GM19099 (cell line): ENCODE results near the gene ADCYAP1.

Experiments used
- POLR2A ChIP-seq: IDR thresholded peaks from 3 replicates; pipeline ENCODE4 v1.6.1; 2011; ENCODE audit warnings: low read depth; ENCODE audit not compliant: insufficient read length; ENCODE audit errors: extremely low read depth

Gene ADCYAP1

DNA sequence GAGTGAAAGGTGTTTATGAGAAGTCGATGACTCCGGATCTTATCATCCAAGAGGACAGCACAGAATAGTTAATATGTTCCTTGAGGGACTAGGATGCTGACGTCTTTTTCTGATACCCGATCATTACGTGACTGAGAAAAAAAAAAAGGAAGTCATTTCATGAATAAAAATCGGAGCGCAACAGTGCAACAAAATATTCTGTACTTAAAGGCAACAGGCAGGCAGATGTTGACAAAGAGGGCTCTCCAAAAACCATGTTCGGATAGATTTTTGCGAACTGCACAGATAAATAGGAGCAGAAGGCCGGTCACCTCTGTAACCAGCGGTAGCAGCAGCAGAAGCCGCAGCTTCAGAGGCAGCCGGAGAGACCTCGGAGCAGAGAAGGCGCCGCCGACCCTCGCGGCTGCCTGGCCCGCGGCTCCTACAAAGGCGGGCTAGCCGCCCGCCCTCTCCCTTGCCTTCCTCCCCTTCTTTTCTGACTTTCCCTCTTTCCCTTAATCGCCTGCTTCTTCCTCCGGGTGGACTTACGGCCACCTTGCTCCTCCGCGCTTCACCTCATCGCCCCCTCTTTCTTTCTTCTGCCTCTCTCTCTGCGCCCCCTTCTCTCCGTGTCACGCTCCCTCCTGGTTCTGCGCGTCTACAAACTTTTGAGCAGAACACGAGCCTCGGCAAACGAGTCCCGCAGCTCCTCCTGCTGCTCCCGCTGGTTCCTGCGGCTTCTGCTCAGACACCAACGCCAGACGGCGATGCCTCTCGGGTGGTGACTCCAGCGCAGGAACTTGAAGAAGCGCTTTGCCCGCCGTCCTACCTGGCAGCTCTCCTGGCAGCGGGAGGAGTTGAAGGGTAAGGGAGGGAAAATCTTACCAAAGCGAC is at the start of gene ADCYAP1:
Gene ADCYAP1, plus strand, starts transcription at position 654 of the 873 bp plus-strand sequence. CDS start 516 bp downstream, outside the sequence.
- no peak for TF ChIP-seq POLR2A

DNA sequence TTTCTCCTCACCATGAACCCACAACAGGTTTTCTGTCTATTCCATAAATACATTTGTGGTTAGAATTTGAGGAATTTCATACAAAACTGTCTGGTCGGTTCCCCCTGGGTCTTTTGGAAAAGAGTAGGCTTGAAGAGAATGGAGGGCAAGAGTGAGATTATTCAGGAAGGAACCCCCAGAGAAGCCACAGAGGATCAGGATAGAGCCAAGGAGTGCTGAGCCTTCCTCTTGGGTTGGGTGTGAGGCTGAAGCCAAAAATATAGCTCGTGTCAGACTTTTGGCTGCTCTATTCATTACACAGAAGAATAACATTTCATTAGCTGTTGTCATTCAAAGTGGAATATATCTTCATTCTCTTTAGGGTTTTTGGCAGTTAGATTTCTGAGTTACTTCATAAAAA is 46.7 kb upstream of the ADCYAP1 start:
- no peak for TF ChIP-seq POLR2A

DNA sequence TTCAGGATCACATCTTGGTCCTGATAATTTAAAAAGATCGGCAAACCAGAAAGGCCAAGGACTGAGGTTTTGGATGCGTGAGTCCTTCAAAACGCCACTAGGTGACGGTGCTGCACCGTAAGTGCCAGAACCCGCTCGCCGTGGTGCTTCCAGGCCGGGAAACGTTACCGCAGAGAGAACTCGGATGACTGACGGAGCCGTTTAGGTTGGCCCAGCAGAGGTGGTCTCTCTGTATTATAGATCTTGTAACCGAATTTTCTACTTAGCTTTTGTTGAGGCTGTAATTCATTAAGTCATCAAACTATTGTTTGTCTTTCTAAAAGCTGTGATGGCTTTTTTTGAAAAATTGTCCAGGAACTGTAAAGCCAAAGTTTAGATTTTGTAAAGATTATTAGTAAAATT is 39.8 kb upstream of the ADCYAP1 start:
- no peak for TF ChIP-seq POLR2A

DNA sequence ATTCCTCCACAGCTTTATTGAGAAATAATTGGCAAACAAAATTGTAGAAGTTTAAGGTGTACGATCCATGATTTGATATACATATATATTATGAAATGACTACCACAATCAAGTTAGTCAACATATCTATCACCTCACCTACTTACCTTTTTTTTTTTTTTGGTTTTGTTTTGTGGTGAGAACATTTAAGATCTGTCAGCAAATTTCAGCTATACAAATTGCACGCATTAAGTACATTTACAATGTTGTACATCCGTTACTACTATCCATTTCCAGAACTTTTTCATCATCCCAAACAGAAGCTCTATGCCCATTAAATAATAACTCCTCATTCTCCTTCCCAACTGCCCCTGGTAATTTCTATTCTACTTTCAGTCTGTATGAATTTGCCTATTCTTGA is 37.4 kb upstream of the ADCYAP1 start:
- TF ChIP-seq POLR2A = no peak

DNA sequence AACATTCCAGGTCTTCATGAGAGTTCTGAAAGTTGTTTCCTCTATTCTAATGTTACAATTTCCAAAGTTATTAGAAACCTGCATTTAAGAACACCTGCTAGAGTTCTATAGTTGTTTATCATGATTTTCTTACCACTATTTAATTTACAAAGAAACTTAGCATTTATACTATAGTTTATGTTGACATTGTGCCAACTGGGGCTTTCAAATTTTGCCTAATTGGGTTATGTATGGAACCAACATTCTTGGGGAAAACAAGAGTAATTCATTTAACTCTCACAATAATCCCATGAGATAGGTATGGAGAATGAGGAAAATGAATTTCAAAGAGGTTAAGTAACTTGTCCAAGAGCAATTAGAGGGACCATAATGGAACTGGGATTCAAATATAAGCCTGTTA is 28.8 kb upstream of the ADCYAP1 start:
- TF ChIP-seq POLR2A = no peak

DNA sequence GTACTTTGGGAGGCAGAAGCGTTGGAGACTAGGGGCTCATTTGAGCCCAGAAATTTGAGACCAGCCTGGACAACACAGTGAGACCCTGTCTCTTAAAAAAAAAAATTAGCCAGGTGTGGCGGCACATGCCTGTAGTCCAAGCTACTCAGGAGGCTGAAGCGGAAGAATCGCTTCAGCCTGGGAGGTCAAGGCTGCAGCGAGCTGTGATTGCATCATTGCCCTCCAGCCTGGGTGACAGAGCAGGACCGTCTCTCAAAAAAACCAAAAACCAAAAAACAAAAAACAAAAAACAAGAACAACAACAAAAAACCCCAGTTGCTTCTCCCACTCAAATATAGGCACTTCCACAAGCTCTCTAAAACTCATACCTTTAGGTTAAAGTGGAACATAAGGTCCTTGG is 27.4 kb upstream of the ADCYAP1 start:
- no peak for TF ChIP-seq POLR2A

DNA sequence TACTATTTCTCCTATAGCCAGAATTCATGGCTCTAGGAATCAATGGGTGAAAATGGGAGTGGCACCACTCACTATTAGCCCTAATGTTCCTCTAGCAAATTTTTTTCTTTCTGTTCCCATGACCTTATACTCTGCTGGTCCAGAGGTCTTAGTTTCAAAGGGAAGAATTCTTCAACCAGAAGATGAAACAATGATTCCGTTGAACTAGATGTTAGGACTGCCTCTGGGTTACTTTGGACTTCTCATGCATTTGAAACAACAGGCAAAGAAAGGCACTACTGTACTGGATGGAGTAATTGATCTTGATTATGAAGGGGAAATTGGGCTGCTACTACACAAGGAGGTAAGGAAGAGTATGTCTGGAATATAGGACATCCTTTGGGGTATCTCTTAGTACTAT is 18.6 kb upstream of the ADCYAP1 start:
- no peak for TF ChIP-seq POLR2A

DNA sequence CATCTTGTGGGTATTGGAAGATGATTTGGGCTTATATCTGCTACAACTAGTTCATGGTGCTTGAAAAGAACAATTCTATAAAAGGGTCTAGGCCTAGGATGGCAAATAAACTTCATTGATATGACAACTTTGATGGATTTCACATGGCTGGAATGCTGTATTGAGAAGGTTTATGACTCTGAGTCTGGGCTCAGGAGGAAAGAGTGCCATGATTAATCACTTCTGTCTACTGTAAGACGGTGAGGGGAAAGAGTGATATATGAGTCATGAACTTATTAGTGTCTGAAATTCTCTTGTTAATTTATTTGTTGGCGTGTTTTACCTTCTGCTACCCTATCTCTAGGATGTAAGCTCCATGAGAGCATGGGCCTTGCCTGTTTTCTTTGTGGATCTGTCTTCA is 17.0 kb upstream of the ADCYAP1 start:
- no peak for TF ChIP-seq POLR2A

DNA sequence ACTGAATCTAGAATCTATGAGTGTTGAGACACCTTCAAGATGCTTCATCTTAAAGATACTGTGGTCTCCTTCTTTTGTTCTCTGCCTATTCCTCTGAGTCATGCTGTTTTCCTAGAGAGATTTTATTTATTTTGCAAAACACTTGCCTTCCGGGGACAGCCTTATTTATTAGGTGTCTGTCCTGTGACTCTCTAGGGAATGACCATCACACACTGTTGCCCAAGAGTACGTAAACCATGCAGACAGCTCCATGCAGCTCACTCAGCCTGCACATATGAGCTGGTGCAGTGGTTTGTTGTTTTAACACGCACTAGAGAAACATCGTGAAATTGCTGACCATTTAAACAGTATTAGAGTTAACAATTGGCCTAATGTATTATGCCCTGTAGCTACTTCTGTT is 12.4 kb upstream of the ADCYAP1 start:
- TF ChIP-seq POLR2A = no peak

DNA sequence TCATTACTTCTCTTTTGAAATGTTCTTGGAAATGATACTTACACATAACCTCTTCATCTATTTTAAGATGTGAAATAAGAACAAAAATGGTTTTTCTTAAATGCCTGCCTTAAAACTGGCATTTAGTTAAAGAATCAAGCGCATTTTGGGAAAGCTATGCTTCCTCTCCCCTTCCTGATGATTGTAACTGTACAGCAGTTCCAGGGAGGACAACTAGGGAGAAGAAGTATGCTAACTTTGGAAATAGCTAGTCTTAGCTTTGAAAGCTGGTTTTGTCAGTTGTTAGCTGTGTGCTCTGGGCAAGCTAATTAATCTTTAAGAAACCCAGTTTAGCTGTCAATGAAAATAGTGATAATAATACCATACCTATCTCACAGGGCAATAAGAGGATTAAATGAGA is 8.4 kb upstream of the ADCYAP1 start:
- TF ChIP-seq POLR2A = no peak

DNA sequence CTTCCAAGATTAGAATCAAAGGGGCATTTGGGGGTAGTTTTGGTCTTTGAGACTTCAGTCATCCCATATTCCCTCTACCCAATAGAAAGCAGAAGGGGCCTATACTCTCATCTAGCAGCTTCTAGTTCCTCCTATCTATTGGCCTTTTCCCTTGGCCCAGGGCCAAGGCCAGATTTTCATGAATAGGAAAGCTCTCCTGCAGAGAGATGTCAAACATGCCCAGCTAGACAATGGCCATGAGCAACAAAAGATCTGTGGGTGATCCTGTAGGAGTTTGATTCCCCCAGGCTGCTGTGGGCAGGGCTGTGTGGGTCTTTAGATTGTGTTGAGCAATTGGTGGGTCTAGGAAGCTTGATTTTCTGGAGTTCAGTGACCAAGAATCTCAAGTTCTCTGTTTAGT is 2.9 kb upstream of the ADCYAP1 start:
- no peak for TF ChIP-seq POLR2A

DNA sequence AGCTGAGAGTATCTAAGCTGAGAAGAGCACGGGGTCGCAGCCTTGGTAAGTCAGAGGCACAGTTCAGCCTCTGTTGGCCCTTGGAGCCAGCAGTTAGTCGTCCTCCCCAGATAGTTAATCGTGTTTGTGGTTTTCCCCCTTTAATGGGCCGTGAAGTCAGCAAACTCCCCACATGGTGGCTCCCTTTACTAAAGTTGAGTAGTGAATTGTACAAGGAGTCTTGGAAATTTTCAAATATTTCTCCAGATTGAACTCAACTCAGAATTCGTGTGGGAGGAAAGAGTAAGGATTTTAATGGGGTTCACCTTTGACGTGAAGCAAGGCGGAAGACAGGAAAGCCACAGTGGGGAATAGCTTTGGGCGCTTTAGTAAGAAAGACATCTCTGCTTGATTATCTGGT is 2.4 kb upstream of the ADCYAP1 start:
- TF ChIP-seq POLR2A = no peak

DNA sequence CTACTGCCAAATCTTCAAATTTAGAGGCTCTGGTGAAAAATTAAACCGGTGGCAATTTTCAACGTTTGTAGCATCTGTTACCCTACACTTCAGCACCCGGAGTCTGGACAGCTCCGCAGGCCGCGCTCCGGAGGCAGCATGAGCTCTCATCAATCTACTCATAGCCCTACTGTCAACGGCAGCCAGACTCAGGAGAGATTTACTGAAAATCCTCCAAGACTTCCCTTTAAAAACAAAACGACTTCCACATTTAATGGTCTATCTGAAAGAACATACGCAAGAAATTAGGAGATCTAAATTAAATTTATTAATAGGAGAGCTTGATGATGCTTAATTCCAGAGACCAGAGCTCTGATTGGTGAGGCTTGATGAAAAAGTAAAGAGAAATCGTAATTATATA is 970 bp upstream of the ADCYAP1 start:
- no peak for TF ChIP-seq POLR2A

DNA sequence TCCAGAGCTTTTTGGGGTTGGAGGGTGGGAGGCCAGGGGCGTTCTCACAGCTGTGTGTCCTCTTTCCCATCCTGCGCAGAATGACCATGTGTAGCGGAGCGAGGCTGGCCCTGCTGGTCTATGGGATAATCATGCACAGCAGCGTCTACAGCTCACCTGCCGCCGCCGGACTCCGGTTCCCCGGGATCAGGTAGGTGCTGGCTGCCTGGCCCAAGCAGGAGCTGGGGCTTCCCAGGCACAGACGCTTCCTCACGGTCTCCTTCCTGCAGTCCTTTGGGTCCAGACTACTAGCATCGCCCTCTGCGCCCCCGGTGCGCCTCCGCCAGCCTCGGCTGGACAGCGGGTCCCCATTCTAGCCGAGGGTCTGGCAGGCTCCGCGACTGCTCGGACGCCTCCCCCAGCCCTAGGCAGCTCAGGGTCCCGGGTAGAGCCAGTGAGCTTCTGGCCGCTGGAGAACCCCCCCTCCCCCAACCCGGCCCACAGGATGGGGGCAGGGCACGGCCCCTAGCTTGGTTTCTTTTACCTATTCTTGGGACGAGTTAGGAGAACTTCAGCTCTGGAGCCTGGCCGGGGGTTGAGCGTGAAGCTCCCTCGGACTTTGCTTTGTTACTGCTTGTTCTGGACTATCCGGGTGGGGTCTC is 756 bp downstream of the ADCYAP1 start:
- no peak for TF ChIP-seq POLR2A

DNA sequence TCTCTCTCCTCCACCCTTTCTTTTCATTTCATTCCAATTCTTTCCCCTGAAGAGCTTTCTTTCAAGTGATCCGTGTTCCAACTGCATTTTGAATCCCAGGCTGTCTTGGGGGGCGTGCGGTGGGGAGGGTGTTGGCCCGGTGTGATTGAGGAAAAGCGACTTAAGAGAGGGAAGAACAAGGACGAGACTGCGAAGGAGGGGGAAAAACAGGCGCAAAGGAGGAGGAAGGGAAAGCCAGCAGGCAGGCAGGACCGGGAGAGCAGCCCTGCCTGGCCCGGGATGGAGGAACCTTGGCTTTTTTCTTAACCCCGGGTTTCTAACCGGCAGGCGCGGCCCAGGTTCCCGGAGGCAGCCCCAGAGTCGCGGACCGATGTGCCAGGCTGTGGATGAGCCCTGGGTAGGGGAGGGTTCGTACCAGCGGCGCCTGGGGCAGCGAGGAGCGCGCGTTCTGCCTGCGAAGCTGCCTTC is 1.3 kb downstream of the ADCYAP1 start:
- TF ChIP-seq POLR2A = no peak
